ENCODE measurements around the gene BHLHE40.

BHLHE40 gene

GRCh38 chr3:5019411-5020241 lies 40.4 kb downstream of the BHLHE40 start:
- no peak for DNase-seq (ENCODE audit: low spot score)

- DNase-seq (ENCODE audit: low spot score), result no peak
These were observed 41.0 kb downstream of the BHLHE40 start for GRCh38 chr3:5020242-5020722.

DNA sequence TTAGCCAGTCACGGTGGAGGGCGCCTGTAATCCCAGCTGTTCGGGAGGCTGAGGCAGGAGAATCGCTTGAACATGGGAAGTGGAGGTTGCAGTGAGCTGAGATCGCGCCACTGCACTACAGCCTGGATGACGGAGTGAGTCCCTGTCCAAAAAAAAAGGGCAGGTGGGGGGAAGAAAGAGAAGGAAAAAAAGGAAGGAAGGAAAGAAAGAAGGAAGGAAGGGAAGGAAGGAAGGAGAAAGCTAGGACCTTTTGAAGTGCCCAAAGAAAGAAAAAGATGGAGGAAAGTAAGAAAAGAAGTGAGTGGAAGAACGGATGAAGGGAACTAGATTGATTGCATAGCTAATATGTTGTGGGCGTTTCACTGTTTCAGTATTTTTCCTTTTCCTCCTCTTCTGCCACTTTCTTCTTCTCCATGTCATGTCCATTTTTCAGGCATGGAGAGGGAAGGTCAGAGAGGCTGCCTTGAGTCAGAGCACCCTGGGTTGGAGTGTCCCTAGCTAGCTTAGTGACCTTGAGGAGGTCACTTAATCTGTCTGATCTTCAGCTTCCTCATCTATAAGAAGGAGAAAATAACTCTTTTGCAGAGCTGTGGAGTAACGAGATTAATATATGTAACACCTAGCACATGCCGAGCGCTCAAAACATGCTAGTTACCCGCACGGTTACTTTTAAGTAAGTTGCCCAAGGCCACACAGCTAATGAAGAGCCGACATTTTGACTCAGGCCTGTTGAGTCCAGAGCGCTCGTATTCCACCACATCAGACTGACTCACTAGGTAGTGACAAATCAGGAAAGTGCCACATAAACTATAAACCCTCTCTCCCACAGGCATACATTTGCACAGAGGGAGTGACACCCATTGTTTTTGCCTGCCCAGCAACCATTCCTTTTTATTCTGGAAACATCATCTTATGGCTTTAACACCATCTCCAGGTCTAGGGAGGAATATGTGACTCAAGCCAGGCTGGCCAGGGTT lies 42.2 kb downstream of the BHLHE40 start:
- DNase-seq (ENCODE audit: low spot score), result no peak

- DNase-seq (ENCODE audit: low spot score), result no peak
These were observed 43.1 kb downstream of the BHLHE40 start for GRCh38 chr3:5022187-5022965.

DNA sequence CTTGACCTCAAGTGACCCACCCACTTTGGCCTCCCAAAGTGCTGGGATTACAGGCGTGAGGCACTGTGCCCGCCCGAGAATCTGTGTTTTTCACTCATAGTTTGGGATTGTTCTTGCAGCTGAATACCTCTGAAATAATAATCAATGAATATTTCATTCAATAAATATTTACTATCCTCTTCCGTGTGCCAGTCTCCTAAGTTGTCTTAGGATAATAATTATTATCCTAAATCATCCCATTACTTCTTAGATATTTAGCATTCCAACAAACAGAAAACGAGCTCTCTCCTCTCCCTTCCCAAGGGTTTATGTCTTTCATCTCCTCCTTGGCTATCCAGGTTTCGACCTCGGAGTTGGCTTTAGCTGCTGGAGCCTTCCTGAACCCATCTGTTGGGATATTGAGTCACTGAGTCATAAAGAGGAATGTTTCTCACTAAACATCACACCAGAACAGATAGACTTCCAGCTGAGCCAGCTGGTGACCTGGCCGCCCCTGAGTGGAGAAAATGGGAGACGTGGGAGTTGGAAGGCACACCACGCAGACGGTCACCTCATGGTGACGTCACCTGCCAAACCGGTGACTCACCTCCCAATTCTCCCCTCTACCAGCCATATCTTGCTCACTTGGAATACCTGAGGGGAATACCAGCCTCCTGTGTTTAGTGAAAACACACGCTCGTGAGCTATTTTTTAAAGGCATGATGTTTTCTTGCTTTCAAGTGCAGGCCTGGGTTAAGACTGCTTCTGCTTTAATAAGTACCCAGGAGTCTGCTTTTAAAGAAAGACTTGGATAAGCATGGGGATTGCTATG lies 43.9 kb downstream of the BHLHE40 start:
- DNase-seq (ENCODE audit: low spot score), result peak; percentile 43

- no peak for DNase-seq (ENCODE audit: low spot score)
These were observed 44.6 kb downstream of the BHLHE40 start for GRCh38 chr3:5023777-5024346.

GRCh38 chr3:5026046-5026362 lies 46.8 kb downstream of the BHLHE40 start:
- DNase-seq (ENCODE audit: low spot score), result no peak

DNA sequence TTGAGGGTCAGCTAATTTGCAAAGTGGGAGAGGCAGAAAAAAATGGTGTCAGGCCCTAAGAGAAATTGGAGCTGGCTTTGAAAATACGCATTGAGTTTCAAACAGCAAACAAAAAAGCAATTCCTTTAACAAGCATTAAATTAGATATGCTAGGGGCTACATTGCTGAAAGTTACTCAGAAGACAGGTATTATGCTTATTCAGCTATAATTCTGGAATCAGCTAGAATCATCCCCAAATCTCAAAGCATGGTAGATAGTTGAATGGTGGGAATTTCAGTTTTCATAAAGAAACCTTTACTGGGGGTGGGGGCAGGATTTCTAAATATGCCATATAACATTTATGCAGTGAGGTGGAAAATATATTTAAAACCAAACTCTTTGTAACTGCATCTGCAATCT lies 50.5 kb downstream of the BHLHE40 start:
- no peak for DNase-seq (ENCODE audit: low spot score)

- no peak for DNase-seq (ENCODE audit: low spot score)
These were observed 50.9 kb downstream of the BHLHE40 start for GRCh38 chr3:5030152-5030551.

- DNase-seq (ENCODE audit: low spot score), result no peak
These were observed 53.6 kb downstream of the BHLHE40 start for GRCh38 chr3:5032844-5033243.
